ENCODE measurements around the gene GGA1.

- TF ChIP-seq, protein P1, sequence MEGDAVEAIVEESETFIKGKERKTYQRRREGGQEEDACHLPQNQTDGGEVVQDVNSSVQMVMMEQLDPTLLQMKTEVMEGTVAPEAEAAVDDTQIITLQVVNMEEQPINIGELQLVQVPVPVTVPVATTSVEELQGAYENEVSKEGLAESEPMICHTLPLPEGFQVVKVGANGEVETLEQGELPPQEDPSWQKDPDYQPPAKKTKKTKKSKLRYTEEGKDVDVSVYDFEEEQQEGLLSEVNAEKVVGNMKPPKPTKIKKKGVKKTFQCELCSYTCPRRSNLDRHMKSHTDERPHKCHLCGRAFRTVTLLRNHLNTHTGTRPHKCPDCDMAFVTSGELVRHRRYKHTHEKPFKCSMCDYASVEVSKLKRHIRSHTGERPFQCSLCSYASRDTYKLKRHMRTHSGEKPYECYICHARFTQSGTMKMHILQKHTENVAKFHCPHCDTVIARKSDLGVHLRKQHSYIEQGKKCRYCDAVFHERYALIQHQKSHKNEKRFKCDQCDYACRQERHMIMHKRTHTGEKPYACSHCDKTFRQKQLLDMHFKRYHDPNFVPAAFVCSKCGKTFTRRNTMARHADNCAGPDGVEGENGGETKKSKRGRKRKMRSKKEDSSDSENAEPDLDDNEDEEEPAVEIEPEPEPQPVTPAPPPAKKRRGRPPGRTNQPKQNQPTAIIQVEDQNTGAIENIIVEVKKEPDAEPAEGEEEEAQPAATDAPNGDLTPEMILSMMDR (IDR thresholded peaks at IDR 0.05) = no peak
- TF ChIP-seq EP300 (IDR thresholded peaks at IDR 0.05) = no peak
- TF ChIP-seq POLR2A (IDR thresholded peaks at IDR 0.05) = no peak
- TF ChIP-seq POLR2AphosphoS5 (IDR thresholded peaks at IDR 0.05) = peak; percentile 10 to 18
These were observed 17.5 kb downstream of the GGA1 start for GRCh38 chr22:37626144-37626543.

All from upper lobe of left lung (tissue), 4 donors.